ENCODE measurements around the gene CHCHD6. TPM values are rescaled to one million over a fixed set of nuclear protein-coding genes. Genes with fewer than 3 reads are reported as not detected.

CHCHD6 gene
- total and polyA plus RNA-seq, 12 donors, result 5.2 to 27.0 (median 10.2) TPM

DNA sequence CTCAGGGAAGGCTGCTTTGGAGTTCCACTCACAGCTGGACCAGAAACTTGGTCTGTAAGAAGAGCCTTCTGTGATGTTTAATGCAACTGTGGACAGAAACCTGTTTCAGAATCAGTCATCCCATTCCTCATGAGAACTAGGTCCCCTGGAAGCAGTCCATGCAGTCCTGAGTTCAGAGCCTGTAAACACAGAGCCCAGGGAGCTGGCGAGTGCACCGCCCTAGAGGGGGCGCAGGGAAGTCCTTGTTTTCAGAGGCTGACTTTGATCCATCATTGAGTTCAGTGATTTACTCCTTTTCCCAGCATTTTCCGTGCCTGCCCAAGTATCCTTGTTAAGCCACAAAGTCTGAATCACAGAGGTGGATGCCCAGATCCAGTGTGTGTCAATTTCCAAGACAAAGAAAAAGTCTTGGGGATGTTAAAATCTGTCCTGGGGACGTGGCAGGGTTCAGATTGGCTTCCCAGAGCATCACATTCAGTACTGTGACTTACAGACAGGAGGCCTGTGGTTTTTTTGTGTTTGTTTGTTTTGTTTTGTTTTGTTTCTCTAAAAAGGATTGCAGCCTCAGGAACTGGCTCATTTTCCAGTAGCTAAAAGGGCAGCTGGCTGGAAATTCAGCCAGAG, 39.3 kb upstream of the CHCHD6 start:
- Histone ChIP-seq H3K27me3 (peaks cover 0 to 30% (median 9%) of the 10 kb centered on the region in 7 donors), H3K9me3 (no peaks in the 10 kb centered on the region), H3K27ac (no peak overlapping the region), H3K36me3 (no peaks in the 10 kb centered on the region), H3K4me3 (no peak overlapping the region), H3K4me1 (peaks cover 0 to 4% (median 0%) of the 10 kb centered on the region in 9 donors)
- TF ChIP-seq, protein P1, sequence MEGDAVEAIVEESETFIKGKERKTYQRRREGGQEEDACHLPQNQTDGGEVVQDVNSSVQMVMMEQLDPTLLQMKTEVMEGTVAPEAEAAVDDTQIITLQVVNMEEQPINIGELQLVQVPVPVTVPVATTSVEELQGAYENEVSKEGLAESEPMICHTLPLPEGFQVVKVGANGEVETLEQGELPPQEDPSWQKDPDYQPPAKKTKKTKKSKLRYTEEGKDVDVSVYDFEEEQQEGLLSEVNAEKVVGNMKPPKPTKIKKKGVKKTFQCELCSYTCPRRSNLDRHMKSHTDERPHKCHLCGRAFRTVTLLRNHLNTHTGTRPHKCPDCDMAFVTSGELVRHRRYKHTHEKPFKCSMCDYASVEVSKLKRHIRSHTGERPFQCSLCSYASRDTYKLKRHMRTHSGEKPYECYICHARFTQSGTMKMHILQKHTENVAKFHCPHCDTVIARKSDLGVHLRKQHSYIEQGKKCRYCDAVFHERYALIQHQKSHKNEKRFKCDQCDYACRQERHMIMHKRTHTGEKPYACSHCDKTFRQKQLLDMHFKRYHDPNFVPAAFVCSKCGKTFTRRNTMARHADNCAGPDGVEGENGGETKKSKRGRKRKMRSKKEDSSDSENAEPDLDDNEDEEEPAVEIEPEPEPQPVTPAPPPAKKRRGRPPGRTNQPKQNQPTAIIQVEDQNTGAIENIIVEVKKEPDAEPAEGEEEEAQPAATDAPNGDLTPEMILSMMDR (IDR thresholded peaks at IDR 0.05), result no peak
- intact Hi-C loops (cut with DNase I), result no loop called here
- WGBS, 2 donors, result 61 to 66% methylated on average over 5 of the region's 5 CpGs
- no peak for ATAC-seq
- no peak for DNase-seq

DNA sequence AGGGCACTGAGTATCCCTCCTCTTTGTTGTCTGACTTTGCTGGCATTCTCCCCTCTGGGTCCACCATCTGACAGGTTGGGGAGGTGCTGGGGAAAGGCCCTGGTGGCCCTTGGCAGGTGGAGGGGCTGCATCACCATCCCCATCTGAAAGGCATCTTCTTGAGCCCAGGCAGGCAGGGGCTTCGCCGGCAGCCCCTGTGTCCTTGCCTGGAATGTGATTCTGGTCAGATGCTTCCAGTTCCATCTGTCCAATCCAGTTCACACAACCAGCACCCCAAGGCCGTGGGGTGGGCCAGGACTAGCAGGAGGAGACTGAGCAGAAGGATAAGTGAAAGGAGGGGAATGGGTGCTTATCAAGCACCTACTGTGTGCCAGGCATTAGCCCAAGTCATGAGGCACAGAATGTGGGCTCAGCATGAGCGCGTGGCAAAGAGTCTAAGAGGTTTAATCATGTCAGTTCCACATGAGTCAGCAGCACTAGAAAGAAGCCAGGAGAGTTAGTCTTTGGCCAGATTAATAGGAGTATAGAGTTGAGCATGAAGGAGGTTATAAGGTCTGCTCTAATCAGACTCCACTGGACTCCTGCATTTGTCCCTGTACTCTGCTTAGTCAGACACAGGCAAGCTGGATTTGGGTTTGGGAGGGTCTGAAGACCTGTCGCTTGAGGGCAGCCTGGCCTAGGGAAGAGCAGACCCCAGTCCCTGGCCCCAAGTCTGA, 38.7 kb upstream of the CHCHD6 start:
- WGBS, 2 donors, result 80 to 81% methylated on average over 6 of the region's 6 CpGs
- intact Hi-C loops (cut with DNase I), result no loop called here
- H3K27ac ChIP-seq, result no peak overlapping the region
- peaks cover 0 to 26% (median 5%) of the 10 kb centered on the region in 7 donors for H3K27me3 ChIP-seq
- no peaks in the 10 kb centered on the region for H3K9me3 ChIP-seq
- ATAC-seq (no peak), DNase-seq (no peak)
- H3K36me3 ChIP-seq, result no peaks in the 10 kb centered on the region
- H3K4me3 ChIP-seq, result no peak overlapping the region
- peaks cover 0 to 4% (median 0%) of the 10 kb centered on the region in 9 donors for H3K4me1 ChIP-seq
- TF ChIP-seq, protein P1 (IDR thresholded peaks at IDR 0.05), result no peak

DNA sequence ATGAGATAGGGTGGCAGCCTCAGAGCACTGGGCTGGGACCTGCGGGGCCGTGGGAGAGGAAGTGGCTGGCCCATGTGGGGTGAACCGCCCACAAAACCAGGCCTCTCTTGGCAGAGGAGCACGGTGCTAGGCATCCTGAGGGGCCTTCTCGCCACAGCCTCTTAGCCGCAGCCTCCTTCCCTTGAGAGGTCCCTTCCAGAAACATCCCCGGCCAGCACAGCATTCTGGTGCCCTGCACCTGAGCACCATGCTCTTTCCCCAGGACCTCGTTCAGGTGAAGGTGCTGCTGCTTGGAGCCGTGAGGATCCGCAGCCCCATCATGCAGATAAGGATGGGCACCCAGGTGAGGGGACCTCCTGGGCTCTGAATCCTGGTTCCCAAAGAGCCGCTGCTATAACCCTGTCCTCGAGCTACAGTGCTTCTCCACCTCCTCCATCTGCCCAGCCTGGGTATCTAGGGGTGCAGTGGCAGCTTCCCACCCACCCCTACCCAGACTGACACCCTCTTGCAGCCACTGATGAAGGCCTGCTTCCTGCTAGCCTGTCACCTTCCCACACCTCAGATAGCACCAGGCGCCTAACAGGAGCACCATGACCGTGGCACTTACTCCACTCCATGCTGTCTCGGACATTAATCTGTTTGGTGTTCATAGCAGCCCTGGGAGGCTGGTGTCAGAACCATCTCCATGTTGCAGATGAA, 37.9 kb upstream of the CHCHD6 start:
- DNase-seq (no peak), ATAC-seq (no peak)
- no peak overlapping the region for H3K27ac ChIP-seq
- peaks cover 0 to 23% (median 5%) of the 10 kb centered on the region in 7 donors for H3K27me3 ChIP-seq
- H3K4me3 ChIP-seq, result no peak overlapping the region
- intact Hi-C loops (cut with DNase I), result no loop called here
- TF ChIP-seq, protein P1 (IDR thresholded peaks at IDR 0.05), result no peak
- H3K9me3 ChIP-seq, result no peaks in the 10 kb centered on the region
- WGBS, 2 donors, result 83% methylated on average over 15 of the region's 15 CpGs
- peaks cover 0 to 4% (median 0%) of the 10 kb centered on the region in 9 donors for H3K4me1 ChIP-seq
- H3K36me3 ChIP-seq, result no peaks in the 10 kb centered on the region

DNA sequence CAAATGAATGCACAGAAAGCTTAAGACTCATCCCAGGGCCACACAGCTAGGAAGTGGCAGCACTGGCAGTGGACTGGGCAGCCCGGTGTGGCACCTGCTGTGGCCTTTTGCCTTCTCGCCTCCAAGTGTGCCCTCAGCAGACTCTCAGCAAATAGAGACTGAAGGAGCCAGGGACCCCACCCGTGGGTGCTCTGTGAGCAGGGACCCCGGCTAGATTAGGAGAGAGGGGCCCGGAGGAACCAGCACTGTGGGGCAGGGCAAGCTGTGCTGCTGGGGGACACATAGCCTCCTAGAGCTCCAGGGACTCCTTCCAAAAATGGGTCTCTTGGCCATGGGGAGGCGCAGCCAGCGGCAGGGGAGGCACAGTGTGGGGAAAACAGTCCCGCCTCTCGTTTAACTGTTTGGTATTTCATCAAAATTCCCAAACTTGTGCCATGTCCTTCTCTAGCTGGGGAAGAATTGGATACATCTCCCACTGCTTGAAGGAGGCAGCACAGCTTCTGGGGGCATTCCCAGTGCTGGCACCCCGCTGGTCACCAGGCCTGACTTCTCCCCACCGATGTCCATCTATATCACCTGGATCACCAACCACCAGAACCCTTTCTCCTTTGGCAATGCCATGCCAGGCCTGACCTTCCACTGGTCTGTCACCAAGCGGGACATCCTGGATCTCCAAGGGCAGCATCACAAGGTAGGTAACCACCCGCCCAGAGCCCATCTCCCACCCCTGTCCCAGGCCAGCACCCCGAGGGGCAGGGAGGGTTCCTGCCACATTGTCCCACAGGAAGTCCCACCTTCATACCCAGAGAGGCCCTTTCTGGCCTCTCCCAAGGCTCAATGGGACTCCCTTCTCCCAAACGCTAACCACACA, 37.1 kb upstream of the CHCHD6 start:
- Histone ChIP-seq H3K36me3 (no peaks in the 10 kb centered on the region), H3K4me1 (peaks cover 0 to under 1% (median 0%) of the 10 kb centered on the region in 9 donors), H3K9me3 (no peaks in the 10 kb centered on the region), H3K27ac (no peak overlapping the region), H3K27me3 (peaks cover 0 to 15% (median 0%) of the 10 kb centered on the region in 7 donors), H3K4me3 (no peak overlapping the region)
- ATAC-seq (no peak), DNase-seq (no peak)
- TF ChIP-seq, protein P1 (IDR thresholded peaks at IDR 0.05), result no peak
- intact Hi-C loops (cut with DNase I), result no loop called here
- WGBS, 2 donors, result 85 to 91% methylated on average over 15 of the region's 15 CpGs

Measured in heart right ventricle (tissue), 16 donors.